IPS-18c (cell line): ENCODE data around the gene BCS1L.

Source experiments
- H3K4me3 ChIP-seq: 2 replicates; pipeline ENCODE4 v1.7.0; 2013; ENCODE audit warnings: low read depth, mild to moderate bottlenecking, low read length, moderate library complexity; ENCODE audit not compliant: insufficient read depth
- H3K9me3 ChIP-seq: one replicate; pipeline ENCODE4 v1.6.1; 2013; ENCODE audit warnings: mild to moderate bottlenecking, low read length, moderate library complexity; ENCODE audit not compliant: control insufficient read depth, insufficient read depth

The BCS1L gene

GRCh38 chr2:218698885-218699284 is 39.4 kb downstream of the BCS1L start:
- no peak overlapping the region for H3K4me3 ChIP-seq
- no peaks in the 10 kb centered on the region for H3K9me3 ChIP-seq

DNA sequence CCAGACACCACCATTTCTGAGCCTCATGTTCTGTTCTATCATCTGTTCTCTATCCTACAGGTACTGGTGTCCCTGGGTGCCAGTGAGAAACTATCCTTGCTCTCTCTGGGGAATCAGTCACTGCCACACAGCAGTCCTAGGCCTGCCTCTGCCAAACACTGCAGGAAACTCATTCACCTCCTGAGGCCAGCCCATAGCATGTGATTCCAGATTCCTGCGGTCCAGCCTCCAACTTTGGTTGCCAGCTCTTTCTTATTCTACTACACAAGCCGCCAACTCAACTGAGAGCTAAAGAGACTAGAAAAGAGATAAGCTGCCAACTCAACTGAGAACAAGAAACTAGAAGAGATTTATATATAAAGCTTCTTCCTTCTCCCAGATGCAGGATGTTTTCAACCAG is 42.3 kb downstream of the BCS1L start:
- Histone ChIP-seq H3K4me3 (no peak overlapping the region), H3K9me3 (no peaks in the 10 kb centered on the region)

DNA sequence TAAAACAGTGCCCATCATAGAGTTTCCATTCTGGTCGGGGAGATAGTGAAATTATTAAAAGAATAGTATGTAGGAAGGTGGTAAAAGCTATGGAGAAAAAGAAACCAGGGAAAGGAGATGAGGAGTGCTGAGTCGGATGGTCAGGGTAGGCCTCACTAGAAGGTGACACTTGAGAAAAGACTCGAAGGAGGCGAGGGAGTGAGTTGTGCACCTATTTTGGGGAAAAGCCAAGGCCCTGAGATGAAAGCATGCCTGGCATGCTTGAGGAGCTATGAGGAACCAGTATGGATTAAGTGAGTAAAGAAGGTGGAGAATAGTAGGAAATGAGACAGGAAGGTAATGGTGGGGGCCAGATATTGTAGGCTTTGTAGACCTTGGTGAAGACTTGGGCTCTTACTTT is 43.9 kb downstream of the BCS1L start:
- H3K4me3 ChIP-seq = no peak overlapping the region
- H3K9me3 ChIP-seq = no peaks in the 10 kb centered on the region

DNA sequence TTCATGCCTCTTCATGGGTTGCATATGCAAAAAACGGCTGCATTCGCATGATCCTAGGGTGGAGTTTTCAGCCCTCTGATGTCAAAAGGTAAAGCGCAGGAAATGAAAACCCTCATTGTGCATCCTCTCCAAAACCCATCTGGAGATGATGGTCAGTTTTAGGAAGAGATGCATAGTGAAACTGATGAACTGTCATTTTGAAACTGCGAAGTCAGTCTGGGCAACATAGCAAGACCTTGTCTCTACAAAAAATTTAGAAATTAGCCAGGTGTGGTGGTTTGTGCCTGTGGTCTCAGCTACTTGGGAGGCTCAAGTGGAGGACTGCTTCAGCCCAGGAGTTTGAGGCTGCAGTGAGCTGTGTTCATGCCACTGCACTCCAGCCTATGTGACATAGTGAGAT is 48.6 kb downstream of the BCS1L start:
- Histone ChIP-seq H3K4me3 (no peak overlapping the region), H3K9me3 (no peaks in the 10 kb centered on the region)

DNA sequence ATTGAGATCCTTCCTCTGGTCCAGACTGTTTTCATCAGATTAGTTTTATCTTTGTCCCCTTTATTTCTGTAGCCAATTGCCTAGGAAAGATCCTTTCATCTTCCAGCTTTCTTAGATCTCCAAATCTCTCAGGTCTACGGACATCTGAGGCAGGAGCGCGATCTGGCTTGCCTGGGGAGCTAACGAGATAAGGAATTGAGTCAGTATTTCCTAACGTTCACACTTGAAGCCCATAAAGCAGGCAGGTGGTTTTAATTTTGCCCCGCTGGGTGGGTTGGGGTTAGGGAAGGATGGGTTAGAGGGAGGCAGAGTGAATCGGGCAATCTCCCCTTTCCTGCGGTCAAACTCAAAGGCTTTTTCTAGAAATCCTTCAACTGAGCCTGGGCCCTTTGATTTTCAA is 50.4 kb downstream of the BCS1L start:
- no peak overlapping the region for H3K4me3 ChIP-seq
- no peaks in the 10 kb centered on the region for H3K9me3 ChIP-seq

- Histone ChIP-seq H3K9me3 (no peaks in the 10 kb centered on the region), H3K4me3 (no peak overlapping the region; the same call in 1 of the 2 replicates)
These were observed 50.8 kb downstream of the BCS1L start for GRCh38 chr2:218710334-218710686.

DNA sequence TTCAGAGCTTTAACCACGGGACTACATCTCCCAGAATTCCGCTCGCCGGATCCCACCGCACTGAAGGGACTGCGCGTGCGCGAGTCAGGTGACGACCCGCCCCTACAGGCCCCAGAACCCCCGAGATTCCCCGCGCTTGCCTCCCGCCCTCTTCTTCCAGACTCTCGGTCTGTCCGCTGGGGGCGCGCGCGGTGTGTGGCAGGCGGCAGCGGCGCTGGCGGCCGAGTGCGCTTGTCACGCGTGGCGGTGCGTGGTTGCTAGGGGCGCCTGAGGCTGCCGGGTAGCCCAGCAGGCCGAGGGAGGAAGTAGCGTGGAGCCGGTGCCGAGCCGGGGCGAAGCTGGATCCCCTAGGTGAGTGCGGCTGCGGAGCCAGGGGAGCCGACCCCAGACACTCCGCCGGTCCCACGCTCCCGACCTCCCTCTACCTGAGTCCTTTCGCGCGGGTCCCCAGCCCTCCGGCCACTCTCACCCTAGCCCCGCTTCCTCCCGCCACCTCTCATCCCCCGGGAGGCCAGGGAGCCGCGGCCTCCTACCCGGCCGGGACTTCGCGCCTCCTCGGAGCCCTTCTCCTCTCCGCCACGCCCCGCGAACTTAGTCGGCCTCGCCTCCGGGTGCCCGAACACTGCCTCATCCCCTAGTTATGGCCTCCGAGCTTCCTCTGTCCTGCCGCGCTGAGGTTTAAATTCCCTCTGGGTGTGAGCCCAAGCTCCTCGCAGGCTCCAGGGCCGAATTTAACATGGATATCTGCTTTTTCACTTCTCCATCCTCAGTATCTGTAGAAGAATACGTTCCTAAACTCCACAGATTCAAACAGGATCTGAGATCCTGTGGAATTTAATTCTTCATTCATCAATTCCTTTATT is 51.4 kb downstream of the BCS1L start, which contains the start of gene TTLL4:
Gene TTLL4, plus strand, starts transcription at position 149 of the 863 bp plus-strand sequence. CDS start 26,842 bp downstream, outside the sequence.
- Histone ChIP-seq H3K4me3 (peak within 1 kb of the TSS; percentile 93), H3K9me3 (no peaks in the 10 kb centered on the region)

DNA sequence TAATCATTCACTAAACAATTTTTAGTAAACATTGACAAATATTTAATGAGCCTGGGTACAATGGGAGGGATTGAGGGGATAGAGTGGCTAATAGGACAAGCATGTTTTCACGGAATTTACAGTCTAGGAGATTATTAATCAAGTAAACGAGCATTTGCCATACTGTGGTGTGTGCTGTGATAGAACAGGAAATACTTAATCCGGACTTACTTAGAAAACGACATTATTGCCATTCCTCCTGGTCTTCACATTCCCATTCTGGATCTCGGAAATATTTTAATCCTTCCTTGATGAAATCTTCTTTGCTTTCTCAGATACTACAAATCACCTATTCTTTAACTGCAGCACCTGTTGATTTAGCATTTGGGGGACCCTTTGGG is 52.1 kb downstream of the BCS1L start:
- Histone ChIP-seq H3K4me3 (peak overlapping the region; percentile 93), H3K9me3 (no peaks in the 10 kb centered on the region)
